ENCODE data around the gene COX4I2. TPM values are rescaled to one million over a fixed set of nuclear protein-coding genes. Genes with fewer than 3 reads are reported as not detected.

Gene COX4I2
- total RNA-seq, 2 experiments from 2014 or later: not detected

- TF ChIP-seq EZH2phosphoT487 (IDR thresholded peaks at IDR 0.05; ENCODE audit: borderline replicate concordance, low read depth, low read length) (no peak), CTCF (conservative IDR thresholded peaks at IDR 0.05; ENCODE audit: low read length) (no peak)
- no peak for DNase-seq (ENCODE audit: low spot score)
- Histone ChIP-seq H3K27ac (ENCODE audit: low read depth, low read length, poor library complexity, severe bottlenecking) (peak overlapping the region; percentile 100), H3K4me2 (ENCODE audit: low read length) (no peak overlapping the region), H3K79me2 (ENCODE audit: insufficient read depth, low read depth, low read length) (peaks cover 54% of the 10 kb centered on the region), H3K4me3 (ENCODE audit: low read depth, low read length, poor library complexity, severe bottlenecking) (no peak overlapping the region), H3K4me1 (ENCODE audit: insufficient read depth, low read length, poor library complexity, severe bottlenecking) (peaks cover 88% of the 10 kb centered on the region), H2AFZ (ENCODE audit: low read length) (no peak overlapping the region), H3K9me3 (ENCODE audit: low read length) (no peaks in the 10 kb centered on the region), H3K36me3 (ENCODE audit: insufficient read depth, low read length) (peaks cover 57% of the 10 kb centered on the region), H3K9me2 (ENCODE audit: insufficient read depth, low read length) (no peaks in the 10 kb centered on the region), H4K20me1 (ENCODE audit: insufficient read depth, low read length) (no peaks in the 10 kb centered on the region)
- intact Hi-C loops (cut with micrococcal nuclease; ENCODE audit: unreplicated experiment): no loop called here
- CTCF ChIA-PET (ENCODE audit: unreplicated experiment): interaction anchor here (0.9 kb wide), 1 partner anchor 20 kb away, joined by 4 read pairs; no protein-coding TSS in a partner anchor
- no TSS peak for BruUV-seq (replicated peaks)
- POLR2A ChIA-PET: interaction anchor here (1.2 to 4.3 kb wide), 3 partner anchors 10 to 20 kb away, joined by 5 to 28 read pairs (median 5); no protein-coding TSS in a partner anchor
These were observed 44.1 kb downstream of the COX4I2 start for GRCh38 chr20:31681769-31682168.

- no peak for DNase-seq (ENCODE audit: low spot score)
- TF ChIP-seq CTCF (conservative IDR thresholded peaks at IDR 0.05; ENCODE audit: low read length) (no peak), EZH2phosphoT487 (IDR thresholded peaks at IDR 0.05; ENCODE audit: borderline replicate concordance, low read depth, low read length) (no peak)
- peaks cover 91% of the 10 kb centered on the region for H3K4me1 ChIP-seq (ENCODE audit: insufficient read depth, low read length, poor library complexity, severe bottlenecking)
- peak overlapping the region; percentile 77; the same call in 1 of the 2 replicates for H3K4me2 ChIP-seq (ENCODE audit: low read length)
- intact Hi-C loops (cut with micrococcal nuclease; ENCODE audit: unreplicated experiment): no loop called here
- H3K4me3 ChIP-seq (ENCODE audit: low read depth, low read length, poor library complexity, severe bottlenecking): no peak overlapping the region
- H3K79me2 ChIP-seq (ENCODE audit: insufficient read depth, low read depth, low read length): peaks cover 57% of the 10 kb centered on the region
- no peaks in the 10 kb centered on the region for H3K9me2 ChIP-seq (ENCODE audit: insufficient read depth, low read length)
- no peaks in the 10 kb centered on the region for H4K20me1 ChIP-seq (ENCODE audit: insufficient read depth, low read length)
- no TSS peak for BruUV-seq (replicated peaks)
- no peak overlapping the region for H2AFZ ChIP-seq (ENCODE audit: low read length)
- ChIA-PET CTCF (ENCODE audit: unreplicated experiment) (interaction anchor here (0.5 to 0.9 kb wide), 3 partner anchors 8 to 71 kb away, joined by 3 to 4 read pairs (median 4); no protein-coding TSS in a partner anchor), POLR2A (interaction anchor here (0.6 to 5.2 kb wide), 7 partner anchors 9 to 116 kb away, joined by 3 to 52 read pairs (median 22); partner anchors contain the start of gene BCL2L1)
- H3K36me3 ChIP-seq (ENCODE audit: insufficient read depth, low read length): peaks cover 63% of the 10 kb centered on the region
- H3K27ac ChIP-seq (ENCODE audit: low read depth, low read length, poor library complexity, severe bottlenecking): peak overlapping the region; percentile 100
- no peaks in the 10 kb centered on the region for H3K9me3 ChIP-seq (ENCODE audit: low read length)
These were observed 44.6 kb downstream of the COX4I2 start for GRCh38 chr20:31682352-31682751.

- no peaks in the 10 kb centered on the region for H4K20me1 ChIP-seq (ENCODE audit: insufficient read depth, low read length)
- peak overlapping the region; percentile 49 for H3K4me3 ChIP-seq (ENCODE audit: low read depth, low read length, poor library complexity, severe bottlenecking)
- ChIA-PET CTCF (ENCODE audit: unreplicated experiment) (interaction anchor here (0.5 to 0.6 kb wide), 2 partner anchors 8 to 71 kb away, joined by 3 to 4 read pairs; no protein-coding TSS in a partner anchor), POLR2A (interaction anchor here (0.6 to 5.2 kb wide), 8 partner anchors 18 to 65 kb away, joined by 4 to 52 read pairs (median 25); partner anchors contain the start of gene BCL2L1)
- H3K9me2 ChIP-seq (ENCODE audit: insufficient read depth, low read length): no peaks in the 10 kb centered on the region
- peaks cover 68% of the 10 kb centered on the region for H3K36me3 ChIP-seq (ENCODE audit: insufficient read depth, low read length)
- intact Hi-C loops (cut with micrococcal nuclease; ENCODE audit: unreplicated experiment): no loop called here
- no peak overlapping the region for H2AFZ ChIP-seq (ENCODE audit: low read length)
- BruUV-seq (replicated peaks): no TSS peak
- no peak for TF ChIP-seq EZH2phosphoT487 (IDR thresholded peaks at IDR 0.05; ENCODE audit: borderline replicate concordance, low read depth, low read length)
- TF ChIP-seq CTCF (conservative IDR thresholded peaks at IDR 0.05; ENCODE audit: low read length): no peak
- no peaks in the 10 kb centered on the region for H3K9me3 ChIP-seq (ENCODE audit: low read length)
- peaks cover 59% of the 10 kb centered on the region for H3K79me2 ChIP-seq (ENCODE audit: insufficient read depth, low read depth, low read length)
- peaks cover 90% of the 10 kb centered on the region for H3K4me1 ChIP-seq (ENCODE audit: insufficient read depth, low read length, poor library complexity, severe bottlenecking)
- H3K4me2 ChIP-seq (ENCODE audit: low read length): peak overlapping the region; percentile 77
- peak overlapping the region; percentile 100 for H3K27ac ChIP-seq (ENCODE audit: low read depth, low read length, poor library complexity, severe bottlenecking)
- DNase-seq (ENCODE audit: low spot score): no peak
These were observed 45.2 kb downstream of the COX4I2 start for GRCh38 chr20:31682927-31683326.

All from OCI-LY7 (cell line).